ENCODE results near the gene RASL11A.
"Not testable (repeated sequence)": the region's sequence is repeated elsewhere in the genome, so short reads cannot be mapped to it uniquely, and the experiment has no call there.

RASL11A gene

DNA sequence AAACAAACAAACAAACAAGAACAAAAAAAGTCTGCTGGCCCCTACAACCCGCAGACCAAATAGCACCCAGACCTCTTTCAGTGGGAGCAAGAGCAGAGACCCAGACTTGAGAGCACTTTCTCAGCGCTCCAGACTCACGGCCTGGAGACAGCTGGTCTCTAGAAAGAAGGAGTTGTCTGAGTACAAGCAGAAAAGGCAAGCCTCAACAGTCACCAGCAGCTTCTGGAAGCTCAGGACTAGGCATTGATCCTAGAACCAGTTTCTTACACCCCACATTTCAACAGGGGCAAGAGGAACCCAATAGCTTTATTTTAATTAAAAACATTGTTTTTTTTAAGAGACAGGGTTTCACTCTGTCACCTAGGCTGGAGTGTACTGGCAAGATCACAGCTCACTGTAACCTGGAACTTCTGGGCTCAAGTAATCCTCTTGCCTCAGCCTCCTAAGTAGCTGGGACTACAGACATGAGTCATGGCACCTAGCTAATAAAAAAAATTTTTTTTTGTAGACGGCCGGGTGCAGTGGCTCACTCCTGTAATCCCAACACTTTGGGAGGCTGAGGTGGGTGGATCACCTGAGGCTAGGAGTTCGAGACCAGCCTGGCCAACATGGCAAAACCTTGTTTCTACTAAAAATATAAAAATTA, 30.4 kb downstream of the RASL11A start:
- no peak for DNase-seq (ENCODE audit: low read depth in 2 of 2)

DNA sequence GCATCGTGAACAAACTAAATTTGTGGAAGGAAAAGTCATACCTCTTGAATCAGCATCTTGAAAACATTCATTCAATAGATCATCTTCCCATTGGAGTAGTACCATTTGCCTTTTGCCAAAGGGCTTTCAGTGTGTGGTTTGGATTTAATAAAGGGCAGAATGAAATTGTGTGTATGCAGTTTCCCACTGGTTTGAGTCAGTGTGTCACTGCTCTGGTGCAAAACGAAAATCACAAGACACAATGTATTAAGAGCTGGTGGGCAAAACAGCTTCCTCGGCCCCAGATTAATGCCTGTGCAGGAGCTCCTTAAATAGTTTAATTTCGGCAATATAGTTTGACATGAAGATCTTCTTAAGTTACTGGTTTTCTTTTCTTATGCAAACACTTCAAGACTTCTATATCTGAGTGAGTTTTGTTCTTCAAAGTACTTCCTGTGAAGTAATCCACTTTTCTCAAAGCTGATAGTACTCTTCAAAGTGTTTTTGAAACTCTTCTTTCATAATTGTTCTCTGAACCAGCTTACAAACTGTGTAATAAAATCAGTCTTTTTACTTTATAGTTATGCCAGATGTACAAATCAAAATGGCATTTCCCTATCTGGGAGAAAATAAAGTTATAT, 32.1 kb downstream of the RASL11A start:
- no peak for DNase-seq (ENCODE audit: low read depth in 2 of 2)

DNA sequence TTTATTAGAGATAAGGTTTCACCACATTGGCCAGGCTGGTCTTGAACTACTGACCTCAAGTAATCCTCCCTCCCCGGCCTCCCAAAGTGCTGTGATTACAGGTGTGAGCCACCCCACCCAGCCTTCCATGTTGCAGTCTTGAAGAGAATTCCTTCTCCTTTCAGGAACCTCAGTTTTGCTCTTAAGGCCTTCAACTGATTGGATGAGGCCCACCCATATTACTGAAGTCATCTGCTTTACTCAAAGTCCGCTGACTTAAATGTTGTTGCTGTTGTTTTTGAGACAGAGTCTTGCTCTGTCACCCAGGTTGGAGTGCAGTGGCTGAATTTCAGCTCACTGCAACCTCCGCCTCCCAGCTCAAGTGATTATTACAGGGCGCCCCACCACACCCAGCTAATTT, 33.5 kb downstream of the RASL11A start:
- no peak for DNase-seq (ENCODE audit: low read depth in 2 of 2)

DNA sequence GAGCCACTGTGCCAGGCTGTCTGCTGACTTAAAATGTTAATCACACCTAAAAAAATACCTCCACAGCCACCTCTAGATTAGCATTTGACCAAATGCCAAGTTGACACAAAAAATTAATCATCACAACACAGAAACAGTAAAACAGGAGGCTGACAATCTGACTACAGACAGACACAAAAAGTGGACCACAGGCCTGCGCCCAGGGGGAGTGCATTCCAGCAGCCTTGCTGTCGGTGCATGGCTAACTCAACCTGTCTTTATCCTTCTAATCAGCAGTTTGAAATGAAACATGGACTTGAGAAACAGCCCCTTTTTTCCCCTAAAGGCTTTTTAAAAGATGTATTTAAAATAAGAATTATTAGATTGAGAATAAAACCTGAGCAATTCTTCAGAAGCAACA, 34.0 kb downstream of the RASL11A start:
- no peak for DNase-seq (ENCODE audit: low read depth in 2 of 2)

DNA sequence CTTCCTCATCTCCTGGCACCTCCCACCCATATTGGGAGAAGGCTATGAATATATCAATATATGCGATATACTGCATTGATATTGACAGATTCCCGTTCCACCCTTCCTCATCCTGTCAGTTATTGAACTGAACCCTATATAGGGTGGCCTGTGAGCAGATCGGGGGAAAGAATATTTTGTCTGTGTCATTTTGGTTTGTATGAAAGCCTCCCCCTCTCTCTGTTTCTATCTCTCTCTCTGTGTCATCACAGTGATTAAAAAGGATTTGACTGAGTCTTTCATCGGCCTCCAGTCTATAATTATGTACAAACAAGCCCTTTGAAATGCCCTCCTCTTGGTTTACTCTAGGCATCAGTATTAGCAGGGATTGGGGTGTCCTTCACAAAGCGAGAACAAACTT, 35.7 kb downstream of the RASL11A start:
- no peak for DNase-seq (ENCODE audit: low read depth in 2 of 2)

DNA sequence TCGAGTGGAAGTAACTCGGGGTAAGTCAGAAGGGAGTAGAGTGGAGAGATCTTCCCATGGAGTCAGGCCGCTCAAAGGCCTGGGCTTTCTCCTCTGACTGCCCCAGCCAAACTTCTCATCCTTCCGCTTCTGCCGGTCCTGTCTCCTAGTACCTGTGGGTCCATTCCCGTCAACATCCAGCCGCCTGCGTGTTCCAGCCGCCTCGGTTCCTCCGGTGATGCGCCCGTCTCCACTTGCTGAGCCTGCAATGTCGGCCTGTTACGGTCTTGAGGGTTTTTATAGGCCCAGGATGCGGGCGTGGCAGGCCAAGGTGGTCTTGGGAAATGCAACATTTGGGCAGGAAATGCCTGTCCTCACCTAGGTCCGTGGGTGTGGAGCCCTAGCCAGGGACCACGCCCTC, 38.3 kb downstream of the RASL11A start:
- DNase-seq (ENCODE audit: low read depth in 2 of 2): no peak

DNA sequence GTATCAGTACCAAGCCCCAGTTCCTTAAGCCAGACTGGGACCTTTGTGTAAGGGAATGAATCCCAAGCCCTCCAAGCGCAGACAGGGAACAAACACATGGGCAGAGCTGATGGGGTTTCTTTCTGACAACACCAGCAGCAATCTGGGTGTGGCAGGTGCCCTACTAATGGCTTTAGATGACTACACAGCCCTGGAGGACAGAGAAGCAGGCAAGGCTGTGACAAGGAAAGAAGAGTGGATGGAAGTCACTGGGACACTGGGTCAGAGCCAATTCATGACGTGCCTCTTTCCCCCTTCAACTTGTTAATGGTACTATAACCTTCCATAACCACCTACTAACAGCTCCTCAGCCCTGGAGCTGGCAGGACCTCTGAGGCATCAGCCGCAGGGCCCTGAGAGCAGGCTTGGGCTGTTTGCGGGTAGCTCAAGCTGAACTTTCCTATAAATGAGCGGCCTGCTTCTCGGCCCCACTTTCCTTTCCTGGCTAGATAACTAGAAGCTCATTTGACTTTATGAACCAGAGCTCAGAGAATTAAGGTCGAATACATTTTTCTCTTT, 38.9 kb downstream of the RASL11A start:
- DNase-seq (ENCODE audit: low read depth in 2 of 2): no peak

DNA sequence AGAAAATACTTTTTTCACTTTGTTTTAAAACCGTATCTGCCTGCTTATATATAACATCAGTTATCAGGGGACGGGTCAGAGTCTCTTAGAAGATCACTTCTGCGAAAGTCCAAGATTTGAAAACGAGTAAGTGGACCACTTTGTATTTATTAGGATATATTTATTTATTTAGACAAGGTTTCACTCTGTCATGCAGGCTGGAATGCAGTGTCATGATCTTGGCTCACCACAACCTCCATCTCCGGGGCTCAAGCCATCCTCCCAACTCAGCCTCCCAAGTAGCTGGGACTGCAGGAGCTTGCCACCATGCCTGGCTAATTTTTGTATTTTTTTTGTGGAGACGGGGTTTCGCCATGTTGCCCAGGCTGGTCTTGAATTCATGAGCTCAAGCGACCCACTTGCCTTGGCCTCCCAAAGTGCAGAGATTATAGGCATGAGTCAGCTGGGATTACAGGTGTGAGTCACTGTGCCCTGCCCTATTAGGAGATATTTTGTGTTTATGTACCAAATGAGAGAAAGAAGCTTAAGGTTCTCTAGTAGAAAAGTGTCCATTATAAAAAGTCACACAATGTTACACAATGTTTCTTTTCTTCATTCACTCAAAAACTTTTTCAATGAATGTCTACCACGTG, 39.5 kb downstream of the RASL11A start:
- DNase-seq (ENCODE audit: low read depth in 2 of 2): no peak

DNA sequence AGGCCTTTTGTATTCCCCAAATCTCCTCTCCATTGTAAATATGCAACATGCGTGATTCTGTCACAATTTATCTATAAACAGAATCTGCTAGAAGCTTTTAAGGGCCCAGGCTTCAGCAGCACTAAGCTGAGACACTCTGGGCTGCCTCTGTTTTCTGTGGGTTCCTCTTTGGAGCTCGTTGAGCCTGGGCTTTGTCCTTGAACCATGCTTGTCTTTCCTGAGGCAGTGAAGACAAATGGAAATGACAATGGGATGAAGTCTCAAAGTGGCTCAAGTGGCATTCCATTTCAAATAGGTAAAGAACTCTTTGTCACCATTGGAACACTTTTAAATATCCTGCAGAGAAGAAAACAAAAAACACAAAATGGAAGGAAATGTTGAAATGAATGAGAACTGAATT, 40.3 kb downstream of the RASL11A start:
- DNase-seq (ENCODE audit: low read depth in 2 of 2): no peak

DNA sequence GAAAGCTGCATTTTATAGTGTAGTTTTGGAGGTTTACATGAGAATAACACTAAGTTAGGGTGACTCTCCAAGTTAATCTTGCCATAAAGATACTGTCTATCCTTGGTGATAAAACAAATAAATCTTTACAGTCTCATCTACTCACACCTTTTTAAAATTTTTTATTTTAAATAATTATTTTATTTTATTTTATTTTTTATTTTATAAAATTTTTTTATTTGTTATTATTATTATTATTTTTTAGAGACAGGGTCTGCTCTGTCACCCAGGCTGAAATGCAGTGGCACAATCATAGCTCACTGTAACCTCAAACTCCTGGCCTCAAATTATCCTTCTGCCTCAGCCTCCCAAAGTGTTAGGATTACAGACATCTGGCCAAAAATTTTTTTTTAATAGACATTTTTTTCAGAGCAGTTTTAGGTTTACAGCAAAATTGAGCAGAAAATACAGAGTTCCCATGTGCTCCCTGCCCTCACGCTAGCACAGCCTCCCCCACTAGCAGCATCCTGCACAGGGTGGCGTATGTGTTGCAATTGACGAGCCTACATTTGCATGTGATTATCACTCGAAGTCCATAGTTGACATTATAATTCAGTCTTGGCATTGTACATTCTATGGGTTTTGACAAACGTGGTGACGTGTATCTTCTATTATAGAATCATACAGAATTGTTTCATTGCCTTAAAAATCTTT, 41.0 kb downstream of the RASL11A start:
- DNase-seq (ENCODE audit: low read depth in 2 of 2): no peak

DNA sequence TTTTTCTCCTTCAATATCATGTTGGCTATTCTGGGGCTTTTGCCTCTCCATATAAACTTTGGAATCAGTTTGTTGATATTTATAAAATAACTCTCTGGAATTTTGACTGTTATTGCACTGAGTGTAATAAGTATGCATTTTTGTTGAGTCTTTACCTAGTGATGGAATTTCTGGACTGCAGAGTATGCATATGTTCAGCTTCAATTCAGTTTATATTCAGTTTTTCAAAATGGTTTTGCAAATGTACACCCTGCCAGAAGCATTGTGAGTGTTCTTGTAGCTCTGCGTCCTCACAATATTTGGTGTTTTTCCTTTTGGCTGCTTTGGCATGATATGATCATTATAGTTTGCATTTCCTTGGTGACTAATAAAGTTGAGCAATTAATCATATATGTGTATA, 43.1 kb downstream of the RASL11A start:
- no peak for DNase-seq (ENCODE audit: low read depth in 2 of 2)

DNA sequence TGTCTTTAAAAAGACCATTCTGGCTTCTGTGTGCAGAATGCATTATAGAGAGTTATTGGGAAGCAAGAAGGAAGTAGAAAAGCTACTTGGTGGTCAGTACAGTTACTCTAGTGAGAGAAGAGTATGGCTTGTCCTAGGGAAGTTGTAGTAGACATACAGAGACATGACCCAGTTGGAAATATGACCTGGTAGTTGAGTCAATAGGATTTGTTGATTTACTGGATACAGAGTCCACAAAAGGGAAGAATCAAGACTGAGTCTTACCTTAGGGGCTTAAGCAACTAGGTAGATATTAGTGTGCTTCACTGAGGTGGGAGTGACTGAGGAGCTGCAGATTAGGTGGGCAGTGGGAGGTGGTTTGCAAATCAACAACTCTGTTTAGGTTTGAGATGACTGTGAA, 48.8 kb downstream of the RASL11A start:
- DNase-seq (ENCODE audit: low read depth in 2 of 2): no peak

DNA sequence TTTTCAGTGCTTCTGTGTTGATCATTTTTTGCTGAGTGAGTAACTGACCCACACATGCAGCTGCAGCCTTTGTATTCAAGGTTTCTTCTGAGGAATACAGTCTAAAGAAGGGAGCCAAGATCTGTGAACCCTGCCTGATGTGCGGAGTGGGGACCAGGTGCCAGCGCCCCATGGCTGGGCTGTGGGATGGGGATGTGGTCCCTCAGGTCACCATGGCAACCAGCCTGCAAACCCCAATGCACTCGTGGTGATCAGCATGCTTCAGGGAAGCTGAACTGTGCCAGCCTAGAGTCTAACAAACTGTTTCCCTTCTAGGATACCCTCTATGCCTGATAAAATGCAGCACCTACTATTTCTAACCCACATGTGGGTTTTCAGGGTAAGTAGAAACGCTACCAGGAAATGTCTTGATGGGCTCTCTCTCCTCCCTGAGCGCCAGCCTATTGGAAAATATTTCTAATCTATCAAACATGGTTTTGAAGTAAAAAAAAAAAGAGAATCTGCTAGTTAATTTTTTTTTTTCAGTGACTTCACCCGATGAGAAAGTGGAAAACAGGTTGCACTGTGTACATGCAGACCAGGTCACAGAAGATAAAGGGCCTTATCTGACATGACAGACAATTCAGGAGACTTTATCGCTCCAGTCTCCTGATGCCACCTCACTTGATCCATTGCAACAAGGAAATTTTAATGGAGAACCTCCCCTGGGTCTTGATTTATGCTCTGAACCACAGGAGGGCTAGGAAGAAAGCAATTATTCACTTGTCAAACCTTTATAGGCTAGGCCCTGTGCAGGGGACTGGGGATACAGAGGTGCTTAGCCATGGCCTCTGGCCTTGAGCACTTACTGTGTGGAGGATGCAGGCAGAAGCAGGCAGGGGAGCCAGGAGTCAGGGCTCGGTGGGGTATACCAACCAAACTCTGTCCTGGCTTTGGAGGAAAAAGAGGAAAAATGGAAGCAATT, 51.1 kb downstream of the RASL11A start:
- DNase-seq (ENCODE audit: low read depth in 2 of 2): no peak

DNA sequence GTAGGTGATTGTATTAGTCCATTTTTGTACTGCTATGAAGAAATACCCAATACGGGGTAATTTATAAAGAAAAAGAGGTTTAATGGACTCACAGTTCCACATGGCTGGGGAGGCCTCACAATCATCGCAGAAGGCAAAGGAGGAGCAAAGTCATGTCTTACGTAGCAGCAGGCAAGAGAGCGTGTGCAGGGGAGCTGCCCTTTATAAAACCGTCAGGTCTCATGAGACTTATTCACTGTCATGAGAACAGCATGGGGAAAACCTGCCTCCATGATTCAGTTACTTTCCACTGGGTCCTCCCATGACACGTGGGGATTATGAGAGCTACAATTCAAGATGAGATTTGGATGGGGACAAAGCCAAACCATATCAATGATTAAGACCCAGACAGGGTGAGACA, 51.8 kb downstream of the RASL11A start:
- not testable (repeated sequence) for DNase-seq (ENCODE audit: low read depth in 2 of 2)
